H9 (cell line): Measurements from ENCODE around the gene TNFRSF11A. TPM values are rescaled to one million over a fixed set of nuclear protein-coding genes. Genes with fewer than 3 reads are reported as not detected.

ENCODE experiments used
- DNase-seq: peaks from one replicate; pipeline ENCODE4 v3.0.0-alpha.2; 2017
- H2AFZ ChIP-seq: one replicate; pipeline ENCODE4 v1.6.1; 2013; ENCODE audit warnings: mild to moderate bottlenecking, low read length, control low read depth, moderate library complexity
- H2AK5ac ChIP-seq: 2 replicates; pipeline ENCODE4 v1.6.1; 2013; ENCODE audit warnings: low read length, control low read depth, mixed read lengths; ENCODE audit not compliant: insufficient read length
- H2BK120ac ChIP-seq: one replicate; pipeline ENCODE4 v1.6.1; 2013; ENCODE audit warnings: low read depth, mild to moderate bottlenecking, low read length, control low read depth, inconsistent platforms; ENCODE audit not compliant: poor library complexity, severe bottlenecking
- H2BK12ac ChIP-seq: 2 replicates; pipeline ENCODE4 v1.6.1; 2013; ENCODE audit warnings: low read length, control low read depth, mixed read lengths, low read depth; ENCODE audit not compliant: insufficient read length
- H2BK15ac ChIP-seq: 2 replicates; pipeline ENCODE4 v1.6.1; 2013; ENCODE audit warnings: low read depth, low read length, control low read depth
- H2BK20ac ChIP-seq: one replicate; pipeline ENCODE4 v1.6.1; 2013; ENCODE audit warnings: low read depth, mild to moderate bottlenecking, low read length, control low read depth, inconsistent platforms; ENCODE audit not compliant: poor library complexity, severe bottlenecking
- H2BK5ac ChIP-seq: 2 replicates; pipeline ENCODE4 v1.6.1; 2013; ENCODE audit warnings: low read length, control low read depth, mixed read lengths; ENCODE audit not compliant: insufficient read length
- H3K14ac ChIP-seq: 2 replicates; pipeline ENCODE4 v1.6.1; 2013; ENCODE audit warnings: low read length, control low read depth; ENCODE audit not compliant: insufficient read depth
- H3K18ac ChIP-seq: 2 replicates; pipeline ENCODE4 v1.6.1; 2013; ENCODE audit warnings: low read depth, mild to moderate bottlenecking, mixed read lengths, low read length, control low read depth; ENCODE audit not compliant: insufficient read length
- H3K23ac ChIP-seq: 2 replicates; pipeline ENCODE4 v1.6.1; 2013; ENCODE audit warnings: low read length, control low read depth, mixed read lengths, low read depth; ENCODE audit not compliant: insufficient read length
- H3K23me2 ChIP-seq: 2 replicates; pipeline ENCODE4 v1.6.1; 2013; ENCODE audit warnings: low read depth, mild to moderate bottlenecking, mixed read lengths, low read length, control low read depth; ENCODE audit not compliant: insufficient read length, poor library complexity, severe bottlenecking
- H3K27ac ChIP-seq: 2 replicates; pipeline ENCODE4 v1.5.1; 2013; ENCODE audit warnings: low read length, control low read depth, mixed read lengths, low read depth; ENCODE audit not compliant: insufficient read length
- H3K27me3 ChIP-seq: 2 replicates; pipeline ENCODE4 v1.6.1; 2013; ENCODE audit warnings: low read length, control low read depth, inconsistent platforms; ENCODE audit not compliant: insufficient read depth
- H3K4ac ChIP-seq: 2 replicates; pipeline ENCODE4 v1.6.1; 2013; ENCODE audit warnings: low read depth, mild to moderate bottlenecking, control low read depth, inconsistent platforms, low read length, moderate library complexity
- H3K4me1 ChIP-seq: 2 replicates; pipeline ENCODE4 v1.6.1; 2013; ENCODE audit warnings: low read length, control low read depth, inconsistent platforms; ENCODE audit not compliant: insufficient read depth
- H3K4me2 ChIP-seq: 2 replicates; pipeline ENCODE4 v1.6.1; 2013; ENCODE audit warnings: low read length, control low read depth, mixed read lengths; ENCODE audit not compliant: insufficient read length, insufficient read depth
- H3K56ac ChIP-seq: 2 replicates; pipeline ENCODE4 v1.6.1; 2013; ENCODE audit warnings: low read depth, mild to moderate bottlenecking, mixed read lengths, low read length, control low read depth; ENCODE audit not compliant: insufficient read length
- H3K79me1 ChIP-seq: 2 replicates; pipeline ENCODE4 v1.6.1; 2013; ENCODE audit warnings: low read depth, mild to moderate bottlenecking, moderate library complexity, low read length, control low read depth, inconsistent platforms; ENCODE audit not compliant: insufficient read depth, poor library complexity, severe bottlenecking
- H3K79me2 ChIP-seq: 2 replicates; pipeline ENCODE4 v1.6.1; 2013; ENCODE audit warnings: low read length, control low read depth, inconsistent platforms; ENCODE audit not compliant: insufficient read depth
- H3K9ac ChIP-seq: 2 replicates; pipeline ENCODE4 v1.6.1; 2013; ENCODE audit warnings: low read length, control low read depth, mixed read lengths; ENCODE audit not compliant: insufficient read length; ENCODE audit errors: extremely low read depth
- H3K9me3 ChIP-seq: one replicate; pipeline ENCODE4 v1.6.1; 2013; ENCODE audit warnings: low read depth, low read length, inconsistent platforms; ENCODE audit not compliant: control insufficient read depth
- H3T11ph ChIP-seq: one replicate; pipeline ENCODE4 v1.6.1; 2013; ENCODE audit warnings: mild to moderate bottlenecking, low read length, control low read depth, inconsistent platforms
- H4K20me1 ChIP-seq: one replicate; pipeline ENCODE4 v1.6.1; 2013; ENCODE audit not compliant: control insufficient read depth, insufficient read length, insufficient read depth
- H4K5ac ChIP-seq: 2 replicates; pipeline ENCODE4 v1.6.1; 2013; ENCODE audit warnings: low read depth, mild to moderate bottlenecking, mixed read lengths, low read length, control low read depth; ENCODE audit not compliant: insufficient read length
- H4K8ac ChIP-seq: replicated peaks from 2 replicates; pipeline ENCODE4 v1.6.1; 2013; ENCODE audit warnings: low read length, control low read depth, mixed read lengths, low read depth; ENCODE audit not compliant: insufficient read length
- H4K91ac ChIP-seq: 2 replicates; pipeline ENCODE4 v1.6.1; 2013; ENCODE audit warnings: low read depth, mild to moderate bottlenecking, moderate library complexity, mixed read lengths, low read length, control low read depth; ENCODE audit not compliant: insufficient read length
- H3K27ac Mint-ChIP-seq, 3 experiments: 2 replicates in 2 of 3; 3 replicates in 1 of 3; pipeline ENCODE4 v1.8.0; 2020 to 2021; ENCODE audit warnings: mixed read lengths in 3 of 3, mild to moderate bottlenecking in 1 of 3, moderate library complexity in 1 of 3
- H3K27me3 Mint-ChIP-seq: 2 replicates; pipeline ENCODE4 v1.8.0; 2021; ENCODE audit warnings: low read depth, mild to moderate bottlenecking, moderate library complexity, mixed read lengths
- H3K36me3 Mint-ChIP-seq, 3 experiments: 2 replicates in 2 of 3; 3 replicates in 1 of 3; pipeline ENCODE4 v1.8.0; 2020 to 2021; ENCODE audit warnings: low read depth in 3 of 3, mixed read lengths in 3 of 3; ENCODE audit not compliant: insufficient read depth in 1 of 3
- H3K4me1 Mint-ChIP-seq, 2 experiments: 2 replicates each; pipeline ENCODE4 v1.8.0; 2020; ENCODE audit warnings: mixed read lengths in 2 of 2
- H3K4me3 Mint-ChIP-seq, 2 experiments: 2 replicates in 1 of 2; 3 replicates in 1 of 2; pipeline ENCODE4 v1.8.0; 2020 to 2021; ENCODE audit warnings: mild to moderate bottlenecking in 2 of 2, mixed read lengths in 2 of 2, moderate library complexity in 1 of 2
- H3K9me3 Mint-ChIP-seq, 2 experiments: 2 replicates in 1 of 2; 3 replicates in 1 of 2; pipeline ENCODE4 v1.8.0; 2020; ENCODE audit warnings: mild to moderate bottlenecking in 2 of 2, mixed read lengths in 2 of 2, moderate library complexity in 1 of 2
- CTCF ChIP-seq: fragments of 200-600 bp; sonication (generic); conservative IDR thresholded peaks from 3 replicates; pipeline ENCODE4 v1.8.0; 2021; ENCODE audit warnings: antibody characterized with exemption, mild to moderate bottlenecking
- WGBS: extraction: QIAGEN DNeasy Blood & Tissue Kit; methylation state at CpG from one replicate; pipeline ENCODE4 v1.1.7; 2013; ENCODE audit warnings: missing lambda C conversion rate, low lambda C conversion rate, mixed read lengths; ENCODE audit not compliant: insufficient read length; ENCODE audit errors: extremely low coverage; 5-methylcytosine and 5-hydroxymethylcytosine counted together
- total RNA-seq: library from RNA; stranded (reverse); gene quantifications from 2 replicates; pipeline ENCODE4 v1.2.1, GENCODE V29; 2021

Gene TNFRSF11A
- total RNA-seq, 1 experiment from 2014 or later: 7.8 TPM

GRCh38 chr18:62403120-62403519, 78.0 kb downstream of the TNFRSF11A start:
- Mint-ChIP-seq H3K4me1 (peaks cover 10 to 17% of the 10 kb centered on the region in 2 experiments), H3K4me3 (no peak overlapping the region), H3K27ac (no peak overlapping the region), H3K36me3 (peaks cover 5 to 12% (median 9%) of the 10 kb centered on the region in 3 experiments; a peak in 5 of 7 replicates), H3K27me3 (no peaks in the 10 kb centered on the region; the same call in 1 of the 2 replicates), H3K9me3 (peaks cover 15 to 20% of the 10 kb centered on the region in 2 experiments)
- Histone ChIP-seq H3K18ac (no peak overlapping the region), H4K91ac (no peak overlapping the region), H3K4ac (no peak overlapping the region), H3K23ac (no peak overlapping the region), H2BK20ac (no peak overlapping the region), H4K8ac (no peak overlapping the region), H2AFZ (no peak overlapping the region), H3K4me1 (peaks cover 4% of the 10 kb centered on the region; the same call in 1 of the 2 replicates), H3K9me3 (no peaks in the 10 kb centered on the region), H3K4me2 (no peak overlapping the region), H2BK120ac (no peak overlapping the region), H2AK5ac (no peak overlapping the region), H3K79me2 (no peaks in the 10 kb centered on the region), H3K79me1 (no peaks in the 10 kb centered on the region), H2BK5ac (no peak overlapping the region), H3K27me3 (no peaks in the 10 kb centered on the region), H3K56ac (no peak overlapping the region), H2BK15ac (no peak overlapping the region), H4K5ac (no peak overlapping the region), H3K23me2 (no peaks in the 10 kb centered on the region), H2BK12ac (no peak overlapping the region), H4K20me1 (no peaks in the 10 kb centered on the region), H3K9ac (no peak overlapping the region), H3K27ac (no peak overlapping the region), H3K14ac (no peak overlapping the region), H3T11ph (no peak overlapping the region)
- TF ChIP-seq CTCF: no peak
- no CpG with 5 or more reads among the region's 3 CpGs for WGBS
- no peak for DNase-seq
